Measurements from ENCODE around the gene IQGAP3.

DNA sequence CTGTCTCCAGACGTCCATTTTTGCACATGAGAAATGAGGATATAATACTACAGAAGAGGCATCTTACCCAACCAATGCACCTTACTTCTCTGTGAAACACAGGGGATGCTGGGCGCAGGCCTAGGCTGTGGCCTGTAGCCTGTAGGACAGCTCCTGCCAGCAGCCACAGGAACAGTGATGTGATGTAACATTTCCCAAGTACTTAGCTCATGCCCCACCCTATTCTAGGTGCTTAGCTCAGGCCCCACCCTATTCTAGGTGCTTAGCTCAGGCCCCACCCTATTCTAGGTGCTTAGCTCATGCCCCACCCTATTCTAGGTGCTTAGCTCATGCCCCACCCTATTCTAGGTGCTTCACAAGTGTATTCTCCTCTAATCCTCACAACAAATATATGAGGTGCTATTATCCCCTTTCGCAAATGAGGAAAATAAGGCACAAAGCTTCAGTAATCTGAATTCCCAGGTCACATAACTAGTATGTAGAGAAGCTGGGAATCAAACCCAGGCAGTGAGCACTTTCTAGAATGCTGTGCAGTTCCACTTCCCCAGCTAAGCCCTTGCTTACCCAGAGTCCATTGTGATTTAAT lies 14.6 kb upstream of the IQGAP3 start:
- TF ChIP-seq, protein P1, sequence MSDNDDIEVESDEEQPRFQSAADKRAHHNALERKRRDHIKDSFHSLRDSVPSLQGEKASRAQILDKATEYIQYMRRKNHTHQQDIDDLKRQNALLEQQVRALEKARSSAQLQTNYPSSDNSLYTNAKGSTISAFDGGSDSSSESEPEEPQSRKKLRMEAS (IDR thresholded peaks at IDR 0.05), result no peak
- TF ChIP-seq, protein P2, sequence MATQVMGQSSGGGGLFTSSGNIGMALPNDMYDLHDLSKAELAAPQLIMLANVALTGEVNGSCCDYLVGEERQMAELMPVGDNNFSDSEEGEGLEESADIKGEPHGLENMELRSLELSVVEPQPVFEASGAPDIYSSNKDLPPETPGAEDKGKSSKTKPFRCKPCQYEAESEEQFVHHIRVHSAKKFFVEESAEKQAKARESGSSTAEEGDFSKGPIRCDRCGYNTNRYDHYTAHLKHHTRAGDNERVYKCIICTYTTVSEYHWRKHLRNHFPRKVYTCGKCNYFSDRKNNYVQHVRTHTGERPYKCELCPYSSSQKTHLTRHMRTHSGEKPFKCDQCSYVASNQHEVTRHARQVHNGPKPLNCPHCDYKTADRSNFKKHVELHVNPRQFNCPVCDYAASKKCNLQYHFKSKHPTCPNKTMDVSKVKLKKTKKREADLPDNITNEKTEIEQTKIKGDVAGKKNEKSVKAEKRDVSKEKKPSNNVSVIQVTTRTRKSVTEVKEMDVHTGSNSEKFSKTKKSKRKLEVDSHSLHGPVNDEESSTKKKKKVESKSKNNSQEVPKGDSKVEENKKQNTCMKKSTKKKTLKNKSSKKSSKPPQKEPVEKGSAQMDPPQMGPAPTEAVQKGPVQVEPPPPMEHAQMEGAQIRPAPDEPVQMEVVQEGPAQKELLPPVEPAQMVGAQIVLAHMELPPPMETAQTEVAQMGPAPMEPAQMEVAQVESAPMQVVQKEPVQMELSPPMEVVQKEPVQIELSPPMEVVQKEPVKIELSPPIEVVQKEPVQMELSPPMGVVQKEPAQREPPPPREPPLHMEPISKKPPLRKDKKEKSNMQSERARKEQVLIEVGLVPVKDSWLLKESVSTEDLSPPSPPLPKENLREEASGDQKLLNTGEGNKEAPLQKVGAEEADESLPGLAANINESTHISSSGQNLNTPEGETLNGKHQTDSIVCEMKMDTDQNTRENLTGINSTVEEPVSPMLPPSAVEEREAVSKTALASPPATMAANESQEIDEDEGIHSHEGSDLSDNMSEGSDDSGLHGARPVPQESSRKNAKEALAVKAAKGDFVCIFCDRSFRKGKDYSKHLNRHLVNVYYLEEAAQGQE (IDR thresholded peaks at IDR 0.05; ENCODE audit: low read depth), result no peak
- TF ChIP-seq EP300 (IDR thresholded peaks at IDR 0.05; ENCODE audit: borderline replicate concordance) (no peak), TAF1 (IDR thresholded peaks at IDR 0.05; ENCODE audit: low read depth) (no peak), NFIC (IDR thresholded peaks at IDR 0.05) (no peak), TCF12 (IDR thresholded peaks at IDR 0.05; ENCODE audit: low read depth) (no peak), FOXM1 (IDR thresholded peaks at IDR 0.05; ENCODE audit: borderline replicate concordance, low read depth) (no peak), CREB1 (IDR thresholded peaks at IDR 0.05; ENCODE audit: low read depth) (no peak), ZBTB7A (IDR thresholded peaks at IDR 0.05; ENCODE audit: low read depth) (no peak), RAD21 (IDR thresholded peaks at IDR 0.05; ENCODE audit: low read depth) (no peak)

Measured in Ishikawa (cell line).